ENCODE results near the gene CEP126.

CEP126 gene

GRCh38 chr11:102012946-102013345 is 98.1 kb downstream of the CEP126 start:
- Histone ChIP-seq H3K36me3 (ENCODE audit: low read depth) (no peaks in the 10 kb centered on the region), H3K9me3 (ENCODE audit: severe bottlenecking) (no peaks in the 10 kb centered on the region), H3K27me3 (ENCODE audit: insufficient read depth, poor library complexity, severe bottlenecking) (no peaks in the 10 kb centered on the region), H3K4me3 (ENCODE audit: severe bottlenecking) (no peak overlapping the region), H3K27ac (ENCODE audit: poor library complexity, severe bottlenecking) (no peak overlapping the region), H3K4me1 (ENCODE audit: insufficient read depth, poor library complexity, severe bottlenecking) (peaks cover 32% of the 10 kb centered on the region)
- TF ChIP-seq CTCF (IDR thresholded peaks at IDR 0.05; ENCODE audit: poor library complexity, severe bottlenecking): no peak
- no peak for ATAC-seq (ENCODE audit: low read depth)
- no peak for DNase-seq (ENCODE audit: low spot score)

GRCh38 chr11:102014756-102015155 is 99.9 kb downstream of the CEP126 start:
- H3K9me3 ChIP-seq (ENCODE audit: severe bottlenecking): no peaks in the 10 kb centered on the region
- no peaks in the 10 kb centered on the region for H3K36me3 ChIP-seq (ENCODE audit: low read depth)
- H3K4me1 ChIP-seq (ENCODE audit: insufficient read depth, poor library complexity, severe bottlenecking): peaks cover 19% of the 10 kb centered on the region
- no peak for TF ChIP-seq CTCF (IDR thresholded peaks at IDR 0.05; ENCODE audit: poor library complexity, severe bottlenecking)
- no peak for DNase-seq (ENCODE audit: low spot score)
- no peak overlapping the region for H3K4me3 ChIP-seq (ENCODE audit: severe bottlenecking)
- ATAC-seq (ENCODE audit: low read depth): no peak
- no peaks in the 10 kb centered on the region for H3K27me3 ChIP-seq (ENCODE audit: insufficient read depth, poor library complexity, severe bottlenecking)
- H3K27ac ChIP-seq (ENCODE audit: poor library complexity, severe bottlenecking): no peak overlapping the region

- TF ChIP-seq CTCF (IDR thresholded peaks at IDR 0.05; ENCODE audit: poor library complexity, severe bottlenecking): no peak
- Histone ChIP-seq H3K4me1 (ENCODE audit: insufficient read depth, poor library complexity, severe bottlenecking) (no peaks in the 10 kb centered on the region), H3K4me3 (ENCODE audit: severe bottlenecking) (no peak overlapping the region), H3K27me3 (ENCODE audit: insufficient read depth, poor library complexity, severe bottlenecking) (no peaks in the 10 kb centered on the region), H3K9me3 (ENCODE audit: severe bottlenecking) (no peaks in the 10 kb centered on the region), H3K36me3 (ENCODE audit: low read depth) (no peaks in the 10 kb centered on the region), H3K27ac (ENCODE audit: poor library complexity, severe bottlenecking) (no peak overlapping the region)
- no peak for DNase-seq (ENCODE audit: low spot score)
- ATAC-seq (ENCODE audit: low read depth): no peak
Measured at GRCh38 chr11:102017026-102017425, 102.2 kb downstream of the CEP126 start.

- H3K27ac ChIP-seq (ENCODE audit: poor library complexity, severe bottlenecking): no peak overlapping the region
- no peak for TF ChIP-seq CTCF (IDR thresholded peaks at IDR 0.05; ENCODE audit: poor library complexity, severe bottlenecking)
- ATAC-seq (ENCODE audit: low read depth): no peak
Measured at GRCh38 chr11:102026217-102026616, 111.4 kb downstream of the CEP126 start.

GRCh38 chr11:102026959-102027358 is 112.1 kb downstream of the CEP126 start:
- DNase-seq (ENCODE audit: low spot score) (no peak), ATAC-seq (ENCODE audit: low read depth) (no peak)
- H3K9me3 ChIP-seq (ENCODE audit: severe bottlenecking): no peaks in the 10 kb centered on the region
- no peak for TF ChIP-seq CTCF (IDR thresholded peaks at IDR 0.05; ENCODE audit: poor library complexity, severe bottlenecking)
- H3K36me3 ChIP-seq (ENCODE audit: low read depth): no peaks in the 10 kb centered on the region
- no peak overlapping the region for H3K4me3 ChIP-seq (ENCODE audit: severe bottlenecking)
- H3K4me1 ChIP-seq (ENCODE audit: insufficient read depth, poor library complexity, severe bottlenecking): peaks cover 11% of the 10 kb centered on the region
- H3K27me3 ChIP-seq (ENCODE audit: insufficient read depth, poor library complexity, severe bottlenecking): no peaks in the 10 kb centered on the region
- H3K27ac ChIP-seq (ENCODE audit: poor library complexity, severe bottlenecking): no peak overlapping the region

More at GRCh38 chr11:102026217-102026616, 111.4 kb downstream of the CEP126 start:
- Histone ChIP-seq H3K27me3 (ENCODE audit: insufficient read depth, poor library complexity, severe bottlenecking) (no peaks in the 10 kb centered on the region), H3K4me3 (ENCODE audit: severe bottlenecking) (no peak overlapping the region), H3K36me3 (ENCODE audit: low read depth) (no peaks in the 10 kb centered on the region), H3K9me3 (ENCODE audit: severe bottlenecking) (no peaks in the 10 kb centered on the region), H3K4me1 (ENCODE audit: insufficient read depth, poor library complexity, severe bottlenecking) (peaks cover 11% of the 10 kb centered on the region)
- DNase-seq (ENCODE audit: low spot score): no peak

Data from RWPE2 (cell line).